HG03045 (cell line): Measurements from ENCODE around the gene CRACDL.
"Not testable (repeated sequence)": the region's sequence is repeated elsewhere in the genome, so short reads cannot be mapped to it uniquely, and the experiment has no call there.

Experiments used
- ATAC-seq: cut with Tn5 transposase; IDR thresholded peaks from one replicate; pipeline ENCODE4 v1.9.1; 2021; ENCODE audit warnings: mild to moderate bottlenecking, moderate library complexity; ENCODE audit not compliant: unreplicated experiment

Gene CRACDL

DNA sequence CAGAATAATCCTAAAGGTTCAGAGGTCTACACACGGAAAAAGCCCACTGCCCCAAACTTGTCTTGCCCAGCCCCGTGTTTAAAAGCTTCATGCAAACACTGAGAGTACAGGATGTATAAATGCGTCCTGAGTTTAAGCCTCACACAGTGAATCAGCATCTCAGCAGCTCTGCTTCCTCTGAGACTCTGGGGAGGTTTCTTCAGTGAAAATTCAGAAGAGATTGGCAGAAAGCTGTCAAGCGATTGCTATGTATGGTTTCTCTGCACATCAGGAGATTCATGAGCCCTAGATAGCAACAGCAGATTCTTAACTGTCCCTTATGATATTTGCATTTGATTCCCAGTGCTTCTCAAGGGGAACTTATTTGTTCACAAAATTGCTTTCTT lies 27.1 kb downstream of the CRACDL start:
- ATAC-seq = no peak

DNA sequence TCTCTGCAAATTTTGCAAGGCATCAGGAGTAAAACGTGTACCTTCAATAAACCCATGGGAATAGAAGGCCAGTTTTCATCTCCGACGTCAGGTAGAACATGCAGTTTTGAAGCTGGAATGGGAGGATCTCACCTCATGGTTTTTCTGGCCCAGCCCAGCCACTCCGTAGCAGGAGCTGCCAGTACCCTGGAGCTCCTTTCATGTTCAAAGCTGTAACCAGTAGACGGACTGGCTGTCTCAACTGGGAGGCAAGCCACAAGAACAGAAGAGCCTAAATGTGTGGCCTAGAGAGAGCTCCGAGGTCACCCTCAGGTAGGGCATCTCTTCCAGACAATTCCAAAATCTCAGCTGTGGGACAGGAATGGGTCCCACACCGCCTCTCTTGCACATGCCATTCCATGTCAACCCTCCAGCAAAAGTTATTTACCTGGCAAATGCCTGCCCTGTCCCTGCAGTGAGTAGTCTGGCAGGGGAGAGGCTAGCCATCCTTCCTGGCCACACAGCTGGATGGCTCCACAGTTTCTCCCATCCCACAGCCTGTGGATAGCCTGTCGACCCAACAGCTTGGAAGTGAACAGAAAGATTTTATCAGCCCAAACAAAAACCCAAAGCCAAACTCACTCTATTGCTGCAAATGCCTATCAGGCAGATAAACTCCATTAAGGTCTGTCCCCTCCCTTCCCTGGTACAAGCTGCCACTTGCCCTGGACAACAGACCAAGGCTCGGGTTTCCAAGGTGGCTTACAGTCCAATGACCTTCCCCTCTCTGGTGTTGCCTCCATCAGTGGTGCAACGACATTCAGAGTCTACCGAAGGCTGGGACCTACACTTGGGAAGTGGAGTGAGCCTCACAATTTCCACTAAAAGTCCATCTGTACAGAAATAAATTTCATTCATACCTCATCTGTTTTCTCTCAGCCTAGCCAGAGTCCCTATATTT lies 27.8 kb downstream of the CRACDL start:
- no peak for ATAC-seq

DNA sequence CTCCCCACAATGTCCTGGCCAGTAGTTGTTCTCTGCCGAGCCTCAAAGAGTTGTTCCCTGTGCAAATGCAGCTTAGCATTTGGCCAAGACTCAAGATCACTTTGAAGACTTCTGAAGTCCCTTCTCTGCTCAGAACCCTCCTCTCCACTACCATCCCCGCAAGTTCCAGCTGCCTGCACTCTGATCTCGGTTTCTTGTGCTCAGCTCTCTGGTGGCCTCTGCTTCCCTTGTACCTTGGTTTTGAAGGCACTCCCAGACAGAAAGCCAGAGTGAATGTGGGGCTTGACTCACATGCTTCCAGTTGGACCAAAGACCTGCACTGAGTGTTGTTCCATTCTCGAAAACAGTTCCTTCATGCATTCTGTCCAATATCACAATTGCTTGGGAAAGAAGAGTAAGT lies 28.6 kb downstream of the CRACDL start:
- ATAC-seq = no peak

DNA sequence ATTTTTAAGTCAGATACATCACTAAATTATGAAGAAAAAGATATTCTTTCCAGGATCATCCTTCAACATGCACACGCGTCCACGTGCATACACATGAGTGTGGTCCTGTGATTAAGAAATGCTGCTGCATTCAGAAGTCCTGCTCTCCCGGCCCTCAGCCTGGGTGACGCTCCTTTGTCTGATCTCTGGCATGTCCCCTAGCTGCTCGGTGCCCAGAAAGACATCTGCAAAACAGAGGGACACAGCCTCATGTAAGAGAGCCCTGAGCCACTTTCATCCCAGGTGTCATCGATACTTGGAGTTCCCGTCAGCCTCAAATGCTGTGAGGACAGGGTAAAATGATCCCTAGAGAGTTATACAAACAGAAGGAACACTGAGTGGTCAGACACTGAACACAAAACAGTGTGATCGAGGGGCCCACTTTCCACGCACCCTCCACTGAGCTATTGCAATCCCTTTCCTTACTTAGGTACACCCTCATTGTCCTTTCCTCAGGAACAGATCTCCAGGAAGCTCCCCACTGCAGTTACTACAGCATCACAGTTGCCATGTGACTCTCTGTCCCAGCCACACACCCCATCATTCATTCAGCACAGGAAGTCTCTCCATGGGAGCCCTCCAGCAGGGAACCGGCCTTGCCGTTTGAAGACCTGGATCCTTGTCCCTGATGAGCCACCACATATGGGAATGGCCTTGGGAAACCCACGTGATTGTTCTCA lies 32.1 kb downstream of the CRACDL start:
- no peak for ATAC-seq

DNA sequence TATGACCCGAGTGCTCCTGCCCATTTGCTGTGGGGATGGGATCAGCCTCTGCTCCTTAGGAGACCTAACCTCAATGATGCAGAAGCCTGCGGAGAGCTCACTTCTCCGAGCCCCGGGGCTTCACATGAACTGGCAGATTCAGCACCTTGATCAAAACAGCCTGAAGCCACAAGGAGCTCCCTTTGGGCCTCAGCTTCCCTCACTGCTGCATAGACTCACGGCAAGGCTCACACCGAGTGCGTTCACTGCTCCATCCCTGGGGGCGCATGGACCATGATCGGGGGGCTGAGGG lies 33.0 kb downstream of the CRACDL start:
- ATAC-seq = no peak

DNA sequence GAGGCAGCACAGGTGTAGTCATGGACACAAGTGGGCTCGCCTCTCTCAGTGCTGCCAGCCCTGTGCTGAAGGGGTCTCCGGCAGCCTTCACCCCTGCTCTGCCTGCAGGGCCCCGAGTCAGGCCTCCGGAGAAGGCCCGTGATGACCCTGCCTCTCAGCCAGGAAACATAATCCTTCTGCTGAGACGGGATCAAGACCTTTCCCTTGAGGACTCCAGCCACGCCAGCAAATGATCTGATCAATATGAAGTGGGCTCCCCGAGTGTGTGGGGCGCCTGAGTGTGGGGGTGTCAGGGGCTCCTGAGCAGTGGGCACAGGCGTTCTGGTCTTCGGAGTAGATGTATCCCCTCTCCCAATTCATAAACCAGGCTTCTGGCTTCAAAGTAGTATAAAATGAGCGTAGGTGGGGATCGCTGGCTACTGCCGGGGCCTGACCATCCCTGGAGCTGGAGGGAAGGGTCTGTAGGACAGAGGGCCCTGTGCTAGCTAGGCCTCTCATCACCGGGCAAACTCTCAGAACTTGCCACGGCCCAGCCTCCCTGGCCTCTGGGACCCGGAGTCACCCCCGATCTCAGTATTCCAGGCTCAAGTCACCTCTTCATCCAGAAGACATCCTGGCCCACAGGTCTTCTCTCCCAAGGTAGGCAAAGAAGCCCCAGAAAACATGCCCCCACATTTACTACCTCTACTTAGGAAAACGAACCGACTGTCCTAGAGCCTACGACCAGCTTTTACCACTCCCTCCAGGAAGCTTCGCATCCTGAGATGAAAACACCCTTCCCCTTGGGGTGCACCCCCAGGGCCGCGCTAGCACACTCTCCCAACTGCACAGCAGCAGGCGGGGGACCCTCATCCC lies 33.6 kb downstream of the CRACDL start:
- ATAC-seq = no peak

DNA sequence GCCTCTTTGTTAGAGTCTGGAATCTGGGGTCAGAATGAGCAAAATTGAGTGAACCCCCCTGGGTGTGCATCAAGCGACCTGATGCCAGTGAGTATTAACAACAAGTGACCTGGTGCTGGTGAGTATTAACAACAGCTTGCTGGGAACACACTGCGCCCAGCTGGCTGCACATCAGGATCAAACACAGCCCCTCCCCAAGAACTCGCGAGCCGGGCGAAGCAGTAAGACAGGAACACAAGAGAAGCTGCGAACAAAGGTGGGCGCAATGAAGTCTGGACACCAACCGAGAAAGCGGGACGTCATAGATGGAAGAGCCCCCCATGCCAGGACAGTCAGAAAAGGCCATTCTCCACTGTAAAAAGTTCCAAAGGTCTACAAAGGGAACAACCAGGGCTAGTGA lies 34.3 kb downstream of the CRACDL start:
- ATAC-seq = no peak

DNA sequence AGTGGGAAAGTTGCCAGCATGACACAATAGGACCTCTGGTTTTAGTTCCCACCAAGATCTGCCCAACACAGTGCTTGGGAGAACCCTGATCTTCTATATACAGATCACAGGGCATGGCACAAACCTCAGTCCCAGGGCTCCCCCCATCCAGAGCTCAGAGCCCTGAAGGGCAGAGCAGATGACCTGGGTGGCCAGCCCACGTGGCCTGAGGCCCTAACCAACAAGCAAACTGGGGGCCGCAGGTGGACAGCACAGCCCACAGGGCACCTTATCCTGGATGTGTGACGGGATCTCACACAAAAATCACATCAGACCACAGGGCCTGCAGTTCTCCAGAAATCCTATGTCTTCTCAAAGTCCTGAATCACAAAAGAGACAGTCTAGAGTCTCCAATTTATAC lies 34.7 kb downstream of the CRACDL start:
- no peak for ATAC-seq

DNA sequence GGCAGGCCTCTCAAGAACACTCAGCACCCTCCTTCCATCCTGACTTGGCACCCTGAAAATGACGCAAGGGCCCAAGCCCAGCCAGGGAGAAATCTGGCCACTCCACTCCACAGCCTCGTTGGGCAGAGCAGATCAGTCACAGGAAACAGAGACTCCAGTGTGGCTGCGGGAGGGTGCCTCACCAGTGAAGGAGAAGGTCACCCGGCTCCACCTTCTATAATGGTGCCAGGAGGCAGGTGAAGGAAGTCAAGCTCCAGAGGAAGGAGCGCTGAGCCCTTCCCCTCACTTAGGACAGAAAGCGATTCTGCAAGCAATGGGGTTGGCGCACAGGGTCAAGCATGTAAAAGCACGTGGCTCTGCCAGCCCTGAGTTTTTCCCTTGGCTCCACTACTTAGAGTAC lies 35.3 kb downstream of the CRACDL start:
- no peak for ATAC-seq

DNA sequence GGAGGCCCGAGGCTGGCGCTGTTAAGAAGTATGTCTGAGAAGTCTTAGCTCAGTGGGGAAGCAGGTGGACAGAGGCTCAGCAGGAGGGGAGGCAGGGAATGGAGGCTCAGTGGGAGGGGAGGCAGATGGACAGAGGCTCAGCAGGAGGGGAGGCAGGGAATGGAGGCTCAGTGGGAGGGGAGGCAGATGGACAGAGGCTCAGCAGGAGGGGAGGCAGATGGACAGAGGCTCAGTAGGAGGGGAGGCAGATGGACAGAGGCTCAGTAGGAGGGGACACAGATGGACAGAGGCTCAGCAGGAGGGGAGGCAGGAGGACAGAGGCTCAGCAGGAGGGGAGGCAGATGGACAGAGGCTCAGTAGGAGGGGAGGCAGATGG lies 36.3 kb downstream of the CRACDL start:
- ATAC-seq = not testable (repeated sequence)

DNA sequence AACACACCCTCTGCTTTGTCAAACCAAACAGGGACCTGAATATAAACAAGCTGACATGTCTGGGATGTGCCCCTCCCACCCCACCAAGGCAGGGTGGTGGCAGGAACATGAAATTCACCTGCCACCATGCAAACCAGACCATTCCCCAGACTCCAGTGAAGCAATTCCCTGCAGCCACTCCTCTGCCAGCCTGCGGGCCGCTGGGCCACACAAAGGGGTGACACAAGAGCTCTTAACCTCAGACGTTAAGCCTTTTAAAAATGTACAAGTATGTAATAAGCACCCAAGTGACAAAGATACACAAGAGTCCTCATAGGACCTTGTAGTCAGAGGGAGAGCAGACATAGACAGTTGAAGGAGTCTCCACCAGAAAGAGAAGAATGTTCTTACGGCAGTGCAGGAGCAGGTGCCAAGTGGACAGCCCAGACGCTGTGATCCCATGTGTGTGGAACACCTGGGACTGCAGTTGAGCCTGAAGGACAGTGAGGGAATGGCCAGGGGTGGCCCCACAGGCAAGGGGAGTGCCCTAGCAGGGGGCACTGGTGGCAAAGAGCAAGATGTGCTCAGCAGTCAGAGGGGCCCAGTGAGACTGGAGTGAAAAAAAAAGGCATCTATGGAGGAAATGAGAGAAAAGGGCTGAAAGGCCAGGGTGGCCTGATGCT lies 36.9 kb downstream of the CRACDL start:
- no peak for ATAC-seq

DNA sequence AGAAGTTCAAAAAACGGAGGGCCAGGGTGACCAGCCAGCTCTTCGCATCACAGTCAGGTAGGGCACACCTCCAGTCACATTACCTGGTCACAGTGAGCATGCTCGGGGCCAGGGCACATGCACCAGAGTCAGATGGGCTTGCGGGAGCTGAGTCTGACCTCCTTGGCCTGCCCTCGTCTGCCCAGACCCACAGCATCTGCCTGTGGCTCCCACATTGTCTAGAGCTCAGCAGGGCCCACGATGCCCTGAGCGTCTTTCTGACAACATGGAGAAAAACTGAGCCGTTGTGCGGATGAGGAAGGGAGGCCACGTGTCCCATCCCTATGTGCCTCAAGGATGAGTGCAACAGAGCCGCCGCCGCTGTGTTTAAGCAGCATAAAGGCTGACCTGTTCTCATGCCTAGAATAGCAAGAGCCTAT lies 37.6 kb downstream of the CRACDL start:
- no peak for ATAC-seq

DNA sequence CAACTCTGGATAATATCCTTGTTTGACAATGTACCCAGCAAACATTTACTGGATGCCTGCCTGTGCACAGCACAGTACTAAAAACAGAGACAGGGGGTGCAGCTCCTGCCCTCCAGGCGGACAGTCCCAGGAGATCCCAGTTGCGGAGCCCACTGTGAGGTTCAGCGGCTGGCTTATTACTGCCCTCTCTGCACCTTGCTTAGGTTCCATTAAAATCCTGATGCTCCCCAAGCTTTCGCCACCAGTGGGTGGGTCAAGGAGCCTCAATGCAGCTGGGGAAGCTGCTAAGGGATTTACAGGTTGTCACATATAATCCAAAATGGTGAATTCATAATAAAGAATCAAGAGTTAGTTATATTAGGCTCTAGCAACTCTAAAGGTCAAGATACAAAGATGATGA lies 38.3 kb downstream of the CRACDL start:
- ATAC-seq = no peak

DNA sequence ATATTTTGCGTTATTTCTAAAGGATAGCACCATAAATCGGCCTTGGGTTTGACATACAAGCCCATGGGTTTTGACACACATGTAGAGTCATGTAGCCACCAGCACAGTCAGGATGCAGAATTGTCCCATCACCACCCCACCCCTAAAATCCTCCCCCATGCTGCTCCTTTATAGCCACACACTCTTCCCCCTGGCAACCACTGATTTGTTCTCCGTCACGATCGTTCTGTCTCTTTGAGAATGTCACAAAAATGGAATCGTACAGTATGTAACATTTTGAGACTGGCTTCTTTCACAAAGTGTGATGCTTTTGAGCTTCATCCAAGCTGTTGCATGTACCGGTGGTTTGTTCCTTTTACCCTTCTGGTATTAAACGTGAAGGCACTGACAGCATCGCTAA lies 39.1 kb downstream of the CRACDL start:
- no peak for ATAC-seq

DNA sequence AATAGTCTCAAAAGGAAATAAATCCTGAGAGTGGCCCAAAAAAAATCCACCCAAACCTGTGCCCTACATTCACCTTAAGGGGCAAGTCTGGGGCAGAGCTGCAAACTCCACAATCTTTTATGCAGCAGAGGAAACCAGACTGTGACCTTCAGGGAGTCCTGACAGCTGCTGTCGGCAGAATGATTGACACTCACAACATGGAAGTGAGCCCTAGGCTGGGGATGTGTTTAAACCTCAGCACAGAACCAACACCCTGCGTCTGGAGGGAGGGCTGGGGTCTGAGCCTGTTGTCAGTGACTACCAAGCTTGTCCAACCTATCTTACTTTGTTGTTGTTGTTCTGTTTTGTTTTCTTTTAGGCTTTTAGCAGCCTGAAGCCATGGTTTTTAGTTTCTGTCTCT lies 39.6 kb downstream of the CRACDL start:
- ATAC-seq = no peak

DNA sequence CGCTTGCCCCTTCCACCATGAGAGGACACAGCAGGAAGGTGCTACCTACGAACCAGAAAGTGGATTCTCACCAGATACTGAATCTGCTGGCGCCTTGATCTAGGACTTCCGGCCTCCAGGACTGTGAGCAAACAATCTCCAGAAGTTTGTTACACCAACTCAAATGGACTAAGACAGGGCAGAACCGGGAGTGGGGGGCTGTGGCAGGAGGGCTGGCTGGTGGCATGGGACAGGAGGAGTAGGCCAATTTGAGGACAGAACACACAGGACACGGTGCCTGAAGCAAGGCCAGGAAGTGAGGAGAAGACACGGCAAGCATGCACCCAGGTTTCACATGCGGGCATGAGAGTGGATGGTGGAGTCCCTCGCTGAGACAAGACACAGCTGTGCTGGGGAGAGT lies 40.1 kb downstream of the CRACDL start:
- no peak for ATAC-seq

DNA sequence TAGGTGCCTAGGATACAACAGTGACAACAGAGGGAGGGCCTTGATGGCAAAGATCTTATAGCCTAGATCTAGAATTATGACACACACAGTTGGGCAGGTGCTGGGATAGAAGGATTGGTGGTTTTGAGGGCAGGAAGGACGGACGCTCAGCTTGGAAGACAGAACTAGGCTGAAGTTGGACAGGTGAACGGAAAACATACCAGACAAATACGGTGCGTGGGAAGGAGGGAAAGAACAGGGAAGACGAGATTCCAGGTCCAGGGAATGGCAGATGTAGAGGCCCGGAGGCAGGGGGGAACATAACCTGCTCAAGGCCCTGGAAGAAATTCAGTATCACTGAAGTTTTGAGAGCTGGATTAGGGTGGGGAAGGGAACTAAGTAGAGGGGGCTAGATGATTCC lies 40.8 kb downstream of the CRACDL start:
- ATAC-seq = no peak

DNA sequence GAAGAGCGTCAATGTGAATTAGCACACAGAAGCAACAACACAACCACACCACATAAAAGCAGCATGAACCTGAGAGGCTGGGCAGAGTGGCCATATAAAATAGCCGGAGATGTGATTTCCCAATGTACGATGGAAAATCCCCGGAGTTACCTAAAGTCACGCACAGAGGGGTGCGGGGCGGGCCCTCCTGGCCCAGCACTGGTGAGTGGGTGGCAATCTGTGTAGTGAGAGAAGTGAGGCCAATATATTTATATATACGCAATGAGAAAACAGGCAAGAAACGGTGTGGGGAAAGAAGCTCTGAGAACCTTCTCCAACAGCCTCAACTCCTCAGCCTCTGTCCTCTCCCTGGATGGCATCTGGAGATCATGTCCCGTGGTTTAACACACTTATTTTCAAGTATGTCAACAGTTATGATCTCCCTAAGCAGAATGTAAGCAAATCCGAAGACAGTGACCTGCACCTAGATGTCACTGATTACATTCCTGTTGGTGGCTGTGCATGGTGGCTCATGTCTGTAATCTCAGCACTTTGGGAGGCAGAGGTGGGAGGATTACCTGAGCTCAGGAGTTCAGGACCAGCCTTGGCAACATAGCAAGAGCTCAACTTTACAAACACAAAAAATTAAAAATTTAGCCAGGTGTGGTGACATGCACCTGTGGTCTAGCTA lies 41.6 kb downstream of the CRACDL start:
- no peak for ATAC-seq

DNA sequence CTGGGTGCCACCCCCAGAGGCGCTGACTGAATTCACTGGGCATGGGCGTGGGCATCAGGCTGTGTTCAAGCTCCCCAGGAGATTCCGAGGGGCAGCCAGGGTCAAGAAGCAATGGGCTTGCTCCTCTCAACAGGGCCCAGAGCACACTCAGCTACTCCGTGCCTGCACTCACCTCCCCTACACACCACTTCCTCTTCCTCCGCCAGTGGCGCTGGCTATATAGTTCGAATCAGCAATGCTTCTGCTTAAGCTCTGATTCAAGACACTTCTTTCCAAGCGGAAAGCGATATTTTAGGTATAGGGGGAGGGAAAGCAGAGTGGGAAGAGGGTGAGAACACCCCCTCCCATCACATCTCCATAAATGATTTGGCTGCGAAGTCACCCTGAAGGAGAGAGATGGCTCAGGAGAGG lies 42.1 kb downstream of the CRACDL start:
- no peak for ATAC-seq

DNA sequence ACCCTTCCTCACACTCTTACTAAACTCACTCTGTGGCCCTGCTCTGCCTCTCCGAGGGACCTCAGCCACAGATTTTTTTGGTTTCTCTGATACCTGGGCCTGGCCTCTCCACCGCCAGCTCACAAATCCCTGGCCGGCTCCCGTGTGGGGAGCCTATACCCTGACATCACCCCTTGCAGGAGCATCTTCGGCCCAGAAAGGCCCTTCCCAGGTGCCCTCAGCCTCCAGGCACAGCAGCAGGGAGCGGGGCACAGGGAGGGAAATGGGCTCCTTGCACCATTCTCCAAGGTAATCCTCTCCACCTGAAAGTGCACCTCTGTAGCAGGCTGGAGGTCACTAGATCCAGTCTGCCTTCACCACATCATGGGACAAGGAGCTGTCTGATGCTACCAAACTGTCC lies 43.2 kb downstream of the CRACDL start:
- no peak for ATAC-seq

DNA sequence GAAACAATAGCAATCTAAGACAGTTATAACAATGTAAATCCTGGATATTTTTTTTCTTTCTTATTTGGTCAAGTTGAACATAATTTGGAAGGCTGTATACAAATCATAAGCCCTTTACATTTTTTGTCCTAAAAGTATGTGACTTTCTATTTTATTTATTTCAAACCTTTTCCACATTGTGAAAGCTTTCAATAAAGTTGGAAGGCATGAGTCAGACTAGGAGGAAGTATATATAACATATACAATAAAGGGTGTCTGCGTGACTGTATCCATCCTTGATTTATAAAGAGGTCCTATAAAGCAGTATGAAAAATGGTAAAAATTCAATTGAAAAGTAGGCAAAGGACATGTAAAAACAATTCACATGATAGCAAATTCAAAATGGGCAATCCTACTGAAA lies 44.4 kb downstream of the CRACDL start:
- no peak for ATAC-seq
